Stimulated activated CD4-positive, alpha-beta T cell treated with anti-CD3 and anti-CD28 coated beads, Interleukin-15, amount 100 ng/mL, for 1 hour (primary cell): Measurements from ENCODE around the gene CYSTM1.
A peak's percentile ranks its signal among the peaks of the same experiment; 100 is the strongest.

Experiments used
- DNase-seq, 2 donors: peaks; one replicate each; pipeline ENCODE4 v3.0.0-alpha.2; 2020; ENCODE audit warnings: low read depth in 1 of 2, low spot score in 1 of 2

Gene CYSTM1

GRCh38 chr5:140174465-140175366, at the start of gene CYSTM1:
TSS of gene CYSTM1 (plus strand) at chr5:140175188. CDS start at chr5:140194466, 19,278 bp downstream.
- DNase-seq, result peak; percentile 92 to 95

- DNase-seq, result no peak
Measured at GRCh38 chr5:140125637-140126036, 49.4 kb upstream of the CYSTM1 start, which contains the start of gene IGIP. TSS of gene IGIP (plus strand) at chr5:140125937. CDS start at chr5:140128477, 2,540 bp downstream.

- DNase-seq, result no peak
Measured at GRCh38 chr5:140126315-140127012, 48.5 kb upstream of the CYSTM1 start.

GRCh38 chr5:140128376-140128775, 46.6 kb upstream of the CYSTM1 start:
- DNase-seq, result no peak

- DNase-seq, result no peak
Measured at GRCh38 chr5:140130949-140131733, 43.8 kb upstream of the CYSTM1 start.

- DNase-seq, result no peak
Measured at GRCh38 chr5:140131967-140132409, 43.0 kb upstream of the CYSTM1 start.

- DNase-seq, result no peak
Measured at GRCh38 chr5:140133514-140134167, 41.3 kb upstream of the CYSTM1 start.

- no peak for DNase-seq
Measured at GRCh38 chr5:140134277-140134935, 40.6 kb upstream of the CYSTM1 start.

GRCh38 chr5:140135127-140135526, 39.9 kb upstream of the CYSTM1 start:
- DNase-seq, result no peak

GRCh38 chr5:140136624-140137023, 38.4 kb upstream of the CYSTM1 start:
- DNase-seq, result no peak

GRCh38 chr5:140140435-140140834, 34.6 kb upstream of the CYSTM1 start:
- DNase-seq, result no peak

GRCh38 chr5:140141241-140141640, 33.7 kb upstream of the CYSTM1 start:
- no peak for DNase-seq

GRCh38 chr5:140142246-140142645, 32.7 kb upstream of the CYSTM1 start:
- no peak for DNase-seq

- no peak for DNase-seq
Measured at GRCh38 chr5:140142856-140143255, 32.1 kb upstream of the CYSTM1 start.

- no peak for DNase-seq
Measured at GRCh38 chr5:140143521-140144258, 31.3 kb upstream of the CYSTM1 start.

- no peak for DNase-seq
Measured at GRCh38 chr5:140145256-140145655, 29.7 kb upstream of the CYSTM1 start.

- peak; percentile 37 to 53 for DNase-seq
Measured at GRCh38 chr5:140145818-140146522, 29.0 kb upstream of the CYSTM1 start.

- DNase-seq, result no peak
Measured at GRCh38 chr5:140146523-140146842, 28.5 kb upstream of the CYSTM1 start.

GRCh38 chr5:140147460-140147859, 27.5 kb upstream of the CYSTM1 start:
- DNase-seq, result no peak
